Endometrial microvascular endothelial cells (primary cell): ENCODE data around the gene FOXS1. TPM values are rescaled to one million over a fixed set of nuclear protein-coding genes. Genes with fewer than 3 reads are reported as not detected.

Experiments
- in situ Hi-C: cut with HindIII; loops from 2 replicates; pipeline ENCODE4 v1.10.0; 2017; ENCODE audit warnings: low sequenced_read_pairs, low pct_unique_long_range_greater_than_20kb; ENCODE audit errors: inconsistent ontology term
- total RNA-seq: library from RNA; depleted of rRNA; stranded (reverse); fragments of >200 nt; gene quantifications from one replicate; pipeline ENCODE4 v1.2.3, GENCODE V29; 2015; ENCODE audit errors: inconsistent ontology term

The FOXS1 gene
- total RNA-seq, 1 donor from 2014 or later: not detected

DNA sequence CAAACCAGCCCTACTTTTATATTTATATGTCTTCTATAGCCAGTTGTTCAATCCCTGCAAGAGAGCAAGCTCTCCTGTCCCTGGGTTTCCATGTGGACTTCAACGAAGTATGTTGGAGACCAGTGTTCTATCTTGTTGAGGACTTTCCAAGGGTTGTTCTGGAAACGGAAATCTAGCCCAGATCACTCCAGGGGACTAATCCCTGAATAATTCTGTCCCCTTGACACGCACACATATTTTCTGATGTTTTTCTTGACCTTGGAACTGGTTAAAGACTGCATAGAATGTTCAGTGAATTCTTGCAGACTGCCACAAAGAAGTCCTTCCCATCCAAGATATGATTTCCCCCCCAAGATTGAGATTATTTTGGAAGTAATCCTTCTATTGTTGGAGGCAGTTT lies 35.7 kb downstream of the FOXS1 start:
- in situ Hi-C loops: no loop called here

DNA sequence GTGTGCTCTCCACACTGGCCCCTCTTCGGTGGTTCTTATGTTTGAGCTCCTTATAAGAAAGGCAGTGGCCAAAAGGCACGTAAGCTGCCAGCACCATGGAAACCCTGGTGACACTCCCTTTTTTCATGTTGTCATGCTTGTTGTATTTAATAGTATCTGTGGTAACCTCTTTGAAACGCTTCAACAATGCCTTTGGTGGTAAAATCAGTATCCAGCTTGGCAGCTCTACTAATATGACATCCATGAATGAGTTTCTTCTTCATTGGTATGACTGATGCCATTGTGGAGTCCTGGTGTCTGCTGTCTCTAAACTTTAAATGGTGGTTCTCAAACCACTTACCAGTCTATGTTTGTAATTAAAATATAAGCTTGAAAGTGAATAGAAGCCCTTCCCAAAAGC lies 36.9 kb downstream of the FOXS1 start:
- in situ Hi-C loops: no loop called here

DNA sequence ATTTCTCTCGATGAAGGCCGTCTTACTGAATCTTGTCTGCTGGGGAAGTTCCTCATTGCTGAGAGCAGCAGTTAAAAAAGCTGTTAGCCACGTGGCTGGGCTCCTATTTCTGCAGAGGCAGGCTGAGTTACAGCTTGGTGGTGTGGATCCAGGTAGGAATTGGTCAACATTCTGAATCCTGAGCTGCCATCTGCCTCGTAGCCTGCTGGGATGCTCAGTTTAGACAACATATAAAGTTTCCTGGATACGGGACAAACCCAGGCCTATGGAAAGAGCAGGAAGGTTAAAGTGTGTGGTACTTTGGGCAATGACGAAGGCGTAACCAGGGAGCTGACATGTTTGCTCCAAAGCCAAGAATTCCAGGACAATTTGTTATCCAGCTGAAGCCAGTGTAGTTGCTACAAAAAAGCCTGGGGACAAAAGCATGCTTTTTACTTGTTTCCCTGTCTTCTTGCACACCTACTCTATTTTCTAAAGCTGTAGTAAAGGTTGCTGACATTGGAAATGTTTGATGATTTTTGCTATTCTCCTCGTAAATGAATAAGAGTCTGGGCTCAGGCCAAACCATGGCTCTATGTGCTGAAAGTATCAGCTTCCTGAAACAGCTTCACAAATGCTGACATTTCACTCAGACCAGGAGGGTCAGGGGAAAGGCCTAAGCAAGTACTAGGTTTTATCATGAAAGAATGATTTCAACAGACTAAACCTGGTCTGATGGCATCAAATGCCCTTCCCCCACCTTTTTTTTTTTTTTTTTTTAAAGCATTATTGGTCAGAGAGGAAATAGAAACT lies 38.6 kb downstream of the FOXS1 start:
- in situ Hi-C loops: no loop called here

DNA sequence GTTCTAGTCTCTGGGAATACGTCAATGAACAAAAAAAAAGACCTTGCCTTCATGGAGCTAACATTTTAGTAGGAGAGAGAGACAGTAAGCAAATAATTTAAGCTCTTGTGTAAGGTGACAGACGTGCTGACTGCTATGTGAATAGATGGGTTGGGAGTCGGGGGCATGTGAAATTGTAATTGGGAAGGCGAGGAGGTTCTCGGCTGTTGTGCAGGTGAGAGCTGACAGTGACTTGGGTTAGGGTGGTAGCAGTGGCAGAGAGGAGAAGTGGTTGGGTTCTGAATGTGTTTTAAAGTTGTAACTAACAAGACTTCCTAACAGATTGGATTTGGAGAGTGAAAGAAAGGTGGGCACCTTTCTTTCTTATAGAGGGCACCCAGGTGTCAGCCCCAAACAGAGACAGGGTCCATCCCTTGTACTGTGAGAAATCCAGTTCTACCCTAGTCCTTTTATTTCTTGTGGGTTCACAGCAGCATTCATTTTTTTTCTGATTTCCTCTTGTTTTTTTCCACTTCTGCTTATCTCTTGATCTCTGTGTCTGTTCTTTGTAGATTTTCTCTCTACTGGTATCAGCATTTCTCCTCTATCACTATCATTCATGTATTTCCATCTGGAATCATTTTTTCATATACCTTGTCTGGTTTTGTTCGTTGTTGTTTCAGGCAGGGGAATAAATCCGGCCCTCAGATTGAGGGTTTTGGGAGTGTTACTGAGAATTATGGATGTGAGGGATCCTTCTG lies 41.7 kb downstream of the FOXS1 start:
- in situ Hi-C loops: no loop called here

DNA sequence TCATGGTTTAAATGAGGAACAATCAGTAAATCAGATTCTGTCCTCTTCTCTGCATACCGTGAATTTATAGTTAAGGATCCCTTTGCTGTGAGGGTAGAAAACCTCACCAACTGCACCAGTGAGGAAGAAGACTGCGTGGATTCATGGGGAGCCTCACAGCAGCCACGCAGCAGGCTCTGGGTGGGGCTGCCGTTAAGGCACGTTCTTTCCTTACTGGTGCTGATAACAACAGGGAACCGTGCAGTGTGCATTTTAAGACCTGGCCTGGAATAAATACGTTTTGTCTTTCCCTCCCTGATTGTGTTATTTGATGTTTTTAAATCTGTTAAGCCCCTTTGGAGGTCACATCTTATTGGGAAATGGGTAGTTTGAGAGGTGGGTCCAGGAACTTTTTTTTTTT lies 43.9 kb downstream of the FOXS1 start:
- in situ Hi-C loops: no loop called here

DNA sequence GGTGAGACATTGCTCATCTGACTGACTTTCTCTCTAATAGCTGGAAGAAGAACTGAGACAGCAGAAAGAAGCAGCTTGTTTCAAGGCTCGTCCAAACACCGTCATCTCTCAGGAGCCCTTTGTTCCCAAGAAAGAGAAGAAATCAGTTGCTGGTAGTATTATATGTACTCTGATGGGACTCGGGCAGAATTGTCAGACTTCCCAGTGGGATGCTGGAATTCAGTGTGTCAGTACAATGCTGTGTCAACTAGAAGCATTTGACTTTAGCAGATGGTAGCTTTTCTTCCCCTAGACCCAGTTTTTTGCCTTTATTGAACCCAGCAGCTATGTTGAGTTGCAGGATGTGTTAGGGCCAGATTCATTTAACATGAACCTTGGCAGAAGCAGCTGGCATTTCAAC lies 48.0 kb downstream of the FOXS1 start:
- in situ Hi-C loops: no loop called here

Other genes starting within 250 kb of the FOXS1 start
- 279 TPM for gene ID1, start 240.3 kb downstream of the FOXS1 start, total RNA-seq
- not detected for gene COX4I2, start 207.7 kb downstream of the FOXS1 start, total RNA-seq
- gene BCL2L1, start 122.7 kb downstream of the FOXS1 start, total RNA-seq: 169 TPM
- gene TPX2, start 106.3 kb downstream of the FOXS1 start, total RNA-seq: 118 TPM
- 1.0 TPM for gene MYLK2, start 26.2 kb downstream of the FOXS1 start, total RNA-seq
- not detected for gene DUSP15, start 24.9 kb upstream of the FOXS1 start, total RNA-seq
- gene TTLL9, start 25.0 kb upstream of the FOXS1 start, total RNA-seq: not detected
- 18.4 TPM for gene PDRG1, start 106.4 kb upstream of the FOXS1 start, total RNA-seq
- not detected for gene XKR7, start 122.5 kb upstream of the FOXS1 start, total RNA-seq
- 13.1 TPM for gene CCM2L, start 164.8 kb upstream of the FOXS1 start, total RNA-seq
- not detected for gene HCK, start 206.6 kb upstream of the FOXS1 start, total RNA-seq